MCF 10A (cell line): Measurements from ENCODE around the gene XYLT1. TPM values are rescaled to one million over a fixed set of nuclear protein-coding genes. Genes with fewer than 3 reads are reported as not detected.

Source experiments
- BruUV-seq: library from RNA; stranded (reverse); fragments of 400-500 nt; replicated peaks from 2 replicates; lab custom pipeline; 2021; lab: Mats Ljungman, UMichigan
- CTCF ChIA-PET: fragments of 300-600 bp; sonication (Branson Sonifier 250); formaldehyde crosslinking; extraction: SDS; loops from one replicate; lab custom pipeline; 2021; ENCODE audit warnings: antibody characterized with exemption, inconsistent platforms; lab: Yijun Ruan, JAX
- POLR2A ChIA-PET: fragments of 300-600, 350-650 bp; sonication (Branson Sonifier 250); formaldehyde crosslinking; extraction: SDS; loops from one replicate; lab custom pipeline; 2020; ENCODE audit warnings: antibody characterized with exemption, inconsistent platforms; lab: Yijun Ruan, JAX
- DNase-seq: peaks from one replicate; pipeline ENCODE4 v3.0.0-alpha.2; 2018; ENCODE audit not compliant: unreplicated experiment
- H3K27ac Mint-ChIP-seq: one replicate; pipeline ENCODE4 v1.8.0; 2022; ENCODE audit warnings: mild to moderate bottlenecking, low read depth, mixed read lengths; ENCODE audit not compliant: unreplicated experiment
- H3K27me3 Mint-ChIP-seq: one replicate; pipeline ENCODE4 v1.8.0; 2022; ENCODE audit warnings: mixed read lengths; ENCODE audit not compliant: insufficient read depth, unreplicated experiment
- H3K36me3 Mint-ChIP-seq: one replicate; pipeline ENCODE4 v1.8.0; 2022; ENCODE audit warnings: mild to moderate bottlenecking, moderate library complexity, mixed read lengths; ENCODE audit not compliant: insufficient read depth, unreplicated experiment
- H3K4me1 Mint-ChIP-seq: one replicate; pipeline ENCODE4 v1.8.0; 2022; ENCODE audit warnings: mixed read lengths; ENCODE audit not compliant: insufficient read depth, unreplicated experiment
- H3K4me3 Mint-ChIP-seq: one replicate; pipeline ENCODE4 v1.8.0; 2022; ENCODE audit warnings: mild to moderate bottlenecking, moderate library complexity, mixed read lengths; ENCODE audit not compliant: unreplicated experiment
- H3K9me3 Mint-ChIP-seq: one replicate; pipeline ENCODE4 v1.8.0; 2022; ENCODE audit warnings: mixed read lengths; ENCODE audit not compliant: unreplicated experiment
- CTCF ChIP-seq: fragments of 200-600 bp; IDR thresholded peaks from one replicate; pipeline ENCODE4 v1.8.0; 2022; ENCODE audit warnings: antibody characterized with exemption, mild to moderate bottlenecking; ENCODE audit not compliant: unreplicated experiment
- intact Hi-C: fragments of 100-400 bp; cut with micrococcal nuclease; formaldehyde crosslinking; loops from 2 replicates; pipeline ENCODE4 v1.14.1; 2022
- total RNA-seq: library from RNA; stranded (reverse); gene quantifications from 2 replicates; pipeline ENCODE4 v1.2.3, GENCODE V29; 2022

Gene XYLT1
- total RNA-seq, 1 experiment from 2014 or later = not detected

GRCh38 chr16:17168181-17168580 is 302.6 kb downstream of the XYLT1 start:
- no TSS peak for BruUV-seq
- no peak for DNase-seq
- Mint-ChIP-seq H3K4me3 (no peak overlapping the region), H3K9me3 (peaks cover 38% of the 10 kb centered on the region), H3K27ac (no peak overlapping the region), H3K4me1 (no peaks in the 10 kb centered on the region), H3K27me3 (no peaks in the 10 kb centered on the region), H3K36me3 (no peaks in the 10 kb centered on the region)
- intact Hi-C loops = no loop called here
- POLR2A ChIA-PET = no interaction called here
- CTCF ChIA-PET = no interaction called here
- no peak for TF ChIP-seq CTCF

- Mint-ChIP-seq H3K9me3 (peaks cover 33% of the 10 kb centered on the region), H3K36me3 (no peaks in the 10 kb centered on the region), H3K4me1 (no peaks in the 10 kb centered on the region), H3K27ac (no peak overlapping the region), H3K4me3 (no peak overlapping the region), H3K27me3 (no peaks in the 10 kb centered on the region)
- DNase-seq = no peak
- intact Hi-C loops = no loop called here
- ChIA-PET CTCF (no interaction called here), POLR2A (no interaction called here)
- no TSS peak for BruUV-seq
- TF ChIP-seq CTCF = no peak
Measured at GRCh38 chr16:17166095-17166494, 304.7 kb downstream of the XYLT1 start.

GRCh38 chr16:17162560-17162959 is 308.2 kb downstream of the XYLT1 start:
- POLR2A ChIA-PET = no interaction called here

GRCh38 chr16:17160920-17161431 is 309.8 kb downstream of the XYLT1 start:
- no peak for TF ChIP-seq CTCF
- no peak for DNase-seq
- H3K9me3 Mint-ChIP-seq = peaks cover 18% of the 10 kb centered on the region
- BruUV-seq = no TSS peak
- no peak overlapping the region for H3K4me3 Mint-ChIP-seq
- ChIA-PET POLR2A (no interaction called here), CTCF (no interaction called here)
- H3K4me1 Mint-ChIP-seq = no peaks in the 10 kb centered on the region
- H3K27me3 Mint-ChIP-seq = no peaks in the 10 kb centered on the region
- intact Hi-C loops = no loop called here
- no peaks in the 10 kb centered on the region for H3K36me3 Mint-ChIP-seq
- H3K27ac Mint-ChIP-seq = no peak overlapping the region

More at GRCh38 chr16:17162560-17162959, 308.2 kb downstream of the XYLT1 start:
- intact Hi-C loops = no loop called here
- Mint-ChIP-seq H3K4me3 (no peak overlapping the region), H3K27me3 (no peaks in the 10 kb centered on the region), H3K9me3 (peaks cover 19% of the 10 kb centered on the region), H3K27ac (no peak overlapping the region), H3K36me3 (no peaks in the 10 kb centered on the region), H3K4me1 (no peaks in the 10 kb centered on the region)
- DNase-seq = no peak
- no peak for TF ChIP-seq CTCF
- CTCF ChIA-PET = no interaction called here
- BruUV-seq = no TSS peak
